Measurements from ENCODE around the gene C16orf90. TPM values are rescaled to one million over a fixed set of nuclear protein-coding genes. Genes with fewer than 3 reads are reported as not detected.

C16orf90 gene
- not detected in 2 replicates for total RNA-seq

GRCh38 chr16:3495176-3495575 is at the start of gene C16orf90:
Gene C16orf90 (minus strand): TSS chr16:3495489. CDS start chr16:3495421, 68 bp downstream.

Other genes with a start within 250 kb of the C16orf90 start
- under 0.01 and 0.09 TPM in 2 replicates for gene MEFV, start 238.9 kb downstream of the C16orf90 start, total RNA-seq
- 30.0 and 30.6 TPM in 2 replicates for gene ZNF263, start 212.0 kb downstream of the C16orf90 start, total RNA-seq
- 4.4 and 8.5 TPM in 2 replicates for gene TIGD7, start 190.1 kb downstream of the C16orf90 start, total RNA-seq
- 16.7 and 18.3 TPM in 2 replicates for gene ZNF75A, start 190.0 kb downstream of the C16orf90 start, total RNA-seq
- gene OR2C1, start 139.6 kb downstream of the C16orf90 start, total RNA-seq, result 0.16 and 0.43 TPM in 2 replicates
- gene ZSCAN32, start 94.5 kb downstream of the C16orf90 start, total RNA-seq, result 6.2 and 9.1 TPM in 2 replicates
- 4.8 and 6.3 TPM in 2 replicates for gene ZNF174, start 94.3 kb downstream of the C16orf90 start, total RNA-seq
- gene ZNF597, start 52.0 kb downstream of the C16orf90 start, total RNA-seq, result 1.1 and 1.3 TPM in 2 replicates
- gene NAA60, start 51.8 kb downstream of the C16orf90 start, total RNA-seq, result 8.4 and 14.6 TPM in 2 replicates
- gene CLUAP1, start 5.5 kb upstream of the C16orf90 start, total RNA-seq, result 21.8 and 45.3 TPM in 2 replicates
- gene NLRC3, start 81.9 kb upstream of the C16orf90 start, total RNA-seq, result under 0.01 TPM in 2 replicates
- 1.6 and 2.5 TPM in 2 replicates for gene SLX4, start 116.1 kb upstream of the C16orf90 start, total RNA-seq
- 19.7 and 23.3 TPM in 2 replicates for gene DNASE1, start 159.2 kb upstream of the C16orf90 start, total RNA-seq
- 36.4 and 48.9 TPM in 2 replicates for gene TRAP1, start 222.0 kb upstream of the C16orf90 start, total RNA-seq

Measured in bronchial smooth muscle cell (primary cell).